ENCODE results near the gene PUS10. TPM values are rescaled to one million over a fixed set of nuclear protein-coding genes. Genes with fewer than 3 reads are reported as not detected.

Gene PUS10
- polyA plus RNA-seq, 3 donors = 2.0 to 3.0 (median 2.8) TPM

DNA sequence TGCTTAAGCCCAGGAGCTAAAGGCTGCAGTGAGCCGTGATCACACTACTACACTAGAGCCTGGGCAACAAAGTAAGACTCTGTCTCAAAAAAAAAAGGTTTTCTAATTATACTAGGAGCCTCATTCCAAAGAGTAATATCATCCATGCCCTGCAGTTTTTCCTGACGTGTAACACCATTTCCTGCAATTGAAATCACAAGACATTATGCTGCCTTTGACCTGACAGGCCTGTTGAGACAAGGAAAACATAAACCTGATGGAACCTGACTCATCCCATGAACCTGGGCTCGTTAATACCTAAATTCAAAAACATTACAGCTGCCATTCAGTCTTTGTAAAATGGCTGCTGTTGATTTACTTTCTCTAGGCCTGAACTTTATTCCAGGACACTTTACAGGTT lies 59.3 kb downstream of the PUS10 start:
- Mint-ChIP-seq H3K4me1 (peaks cover 10% of the 10 kb centered on the region), H3K4me3 (no peak overlapping the region), H3K27ac (no peak overlapping the region), H3K27me3 (ENCODE audit: low read depth in 3 of 3) (no peaks in the 10 kb centered on the region), H3K9me3 (no peaks in the 10 kb centered on the region), H3K36me3 (peaks cover 24 to 26% of the 10 kb centered on the region in 2 donors)
- H3K9ac ChIP-seq (ENCODE audit: insufficient read depth, low read length, poor library complexity, severe bottlenecking) = no peak overlapping the region
- DNase-seq = no peak
- TF ChIP-seq, protein P1, sequence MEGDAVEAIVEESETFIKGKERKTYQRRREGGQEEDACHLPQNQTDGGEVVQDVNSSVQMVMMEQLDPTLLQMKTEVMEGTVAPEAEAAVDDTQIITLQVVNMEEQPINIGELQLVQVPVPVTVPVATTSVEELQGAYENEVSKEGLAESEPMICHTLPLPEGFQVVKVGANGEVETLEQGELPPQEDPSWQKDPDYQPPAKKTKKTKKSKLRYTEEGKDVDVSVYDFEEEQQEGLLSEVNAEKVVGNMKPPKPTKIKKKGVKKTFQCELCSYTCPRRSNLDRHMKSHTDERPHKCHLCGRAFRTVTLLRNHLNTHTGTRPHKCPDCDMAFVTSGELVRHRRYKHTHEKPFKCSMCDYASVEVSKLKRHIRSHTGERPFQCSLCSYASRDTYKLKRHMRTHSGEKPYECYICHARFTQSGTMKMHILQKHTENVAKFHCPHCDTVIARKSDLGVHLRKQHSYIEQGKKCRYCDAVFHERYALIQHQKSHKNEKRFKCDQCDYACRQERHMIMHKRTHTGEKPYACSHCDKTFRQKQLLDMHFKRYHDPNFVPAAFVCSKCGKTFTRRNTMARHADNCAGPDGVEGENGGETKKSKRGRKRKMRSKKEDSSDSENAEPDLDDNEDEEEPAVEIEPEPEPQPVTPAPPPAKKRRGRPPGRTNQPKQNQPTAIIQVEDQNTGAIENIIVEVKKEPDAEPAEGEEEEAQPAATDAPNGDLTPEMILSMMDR (IDR thresholded peaks at IDR 0.05) = no peak
- H4K20me1 ChIP-seq (ENCODE audit: insufficient read depth, low read length) = no peaks in the 10 kb centered on the region
- intact Hi-C loops (cut with micrococcal nuclease) = no loop called here
- H3K9me3 ChIP-seq (replicated peaks in 1 of 2; ENCODE audit: control insufficient read depth in 1 of 2, insufficient read depth in 1 of 2, low read length in 2 of 2) = no peaks in the 10 kb centered on the region
- 67% methylated on average over 2 of the region's 3 CpGs for WGBS (ENCODE audit: insufficient coverage)
- no peaks in the 10 kb centered on the region for H3K79me2 ChIP-seq (ENCODE audit: insufficient read depth, low read length)
- no peaks in the 10 kb centered on the region for H3K27me3 ChIP-seq (ENCODE audit: control insufficient read depth in 2 of 2, insufficient read depth in 2 of 2, low read length in 2 of 2)
- H3K27ac ChIP-seq (ENCODE audit: low read depth in 1 of 2, low read length in 2 of 2) = no peak overlapping the region
- H3K4me3 ChIP-seq (replicated peaks in 1 of 3; ENCODE audit: low read depth in 2 of 3, low read length in 3 of 3) = no peak overlapping the region
- H3K36me3 ChIP-seq (replicated peaks in 1 of 2; ENCODE audit: control insufficient read depth in 1 of 2, insufficient read depth in 2 of 2, low read length in 2 of 2) = peaks cover 0 to 10% of the 10 kb centered on the region in 2 donors
- H3K4me1 ChIP-seq (ENCODE audit: control insufficient read depth in 1 of 2, insufficient read depth in 2 of 2, low read length in 2 of 2) = peaks cover 7 to 10% of the 10 kb centered on the region in 2 donors
- H3K4me2 ChIP-seq (replicated peaks; ENCODE audit: extremely low read depth, low read length, poor library complexity, severe bottlenecking) = no peak overlapping the region
- H2AFZ ChIP-seq (ENCODE audit: insufficient read depth, low read depth, low read length, poor library complexity, severe bottlenecking) = no peak overlapping the region

DNA sequence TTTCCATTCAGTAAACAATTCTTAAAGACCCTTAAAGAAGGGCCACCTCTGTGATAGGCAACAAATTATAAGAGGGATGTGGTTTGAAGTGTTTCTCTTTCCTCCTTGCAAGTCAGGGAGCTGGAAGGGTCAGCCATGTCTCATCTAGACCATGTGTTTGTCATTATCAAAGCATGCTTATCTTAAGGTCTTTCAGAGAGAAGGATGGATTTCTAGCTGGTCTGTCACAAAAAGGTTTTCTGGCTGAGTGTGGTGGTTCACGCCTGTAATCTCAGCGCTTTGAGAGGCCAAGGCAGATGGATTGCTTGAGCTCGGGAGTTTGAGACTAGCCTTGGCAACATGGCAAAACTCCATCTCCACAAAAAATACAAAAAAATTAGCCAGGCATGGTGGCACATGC lies 59.7 kb downstream of the PUS10 start:
- TF ChIP-seq, protein P1 (IDR thresholded peaks at IDR 0.05) = no peak
- Histone ChIP-seq H3K27me3 (ENCODE audit: control insufficient read depth in 2 of 2, insufficient read depth in 2 of 2, low read length in 2 of 2) (no peaks in the 10 kb centered on the region), H3K4me3 (replicated peaks in 1 of 3; ENCODE audit: low read depth in 2 of 3, low read length in 3 of 3) (no peak overlapping the region), H3K9me3 (replicated peaks in 1 of 2; ENCODE audit: control insufficient read depth in 1 of 2, insufficient read depth in 1 of 2, low read length in 2 of 2) (no peaks in the 10 kb centered on the region), H3K27ac (ENCODE audit: low read depth in 1 of 2, low read length in 2 of 2) (no peak overlapping the region), H3K4me1 (ENCODE audit: control insufficient read depth in 1 of 2, insufficient read depth in 2 of 2, low read length in 2 of 2) (peaks cover 7 to 10% of the 10 kb centered on the region in 2 donors), H3K9ac (ENCODE audit: insufficient read depth, low read length, poor library complexity, severe bottlenecking) (no peak overlapping the region), H3K36me3 (replicated peaks in 1 of 2; ENCODE audit: control insufficient read depth in 1 of 2, insufficient read depth in 2 of 2, low read length in 2 of 2) (peaks cover 0 to 14% of the 10 kb centered on the region in 2 donors), H3K4me2 (replicated peaks; ENCODE audit: extremely low read depth, low read length, poor library complexity, severe bottlenecking) (no peak overlapping the region), H4K20me1 (ENCODE audit: insufficient read depth, low read length) (no peaks in the 10 kb centered on the region), H2AFZ (ENCODE audit: insufficient read depth, low read depth, low read length, poor library complexity, severe bottlenecking) (no peak overlapping the region), H3K79me2 (ENCODE audit: insufficient read depth, low read length) (no peaks in the 10 kb centered on the region)
- peaks cover 25 to 30% of the 10 kb centered on the region in 2 donors for H3K36me3 Mint-ChIP-seq
- H3K4me3 Mint-ChIP-seq = no peak overlapping the region
- no peak for DNase-seq
- WGBS (ENCODE audit: insufficient coverage) = no CpG with 5 or more reads among the region's 3 CpGs
- peak overlapping the region in 2 of 7 donors; percentile 41 to 60 for H3K27ac Mint-ChIP-seq
- no peaks in the 10 kb centered on the region for H3K9me3 Mint-ChIP-seq
- intact Hi-C loops (cut with micrococcal nuclease) = no loop called here
- no peaks in the 10 kb centered on the region for H3K27me3 Mint-ChIP-seq (ENCODE audit: low read depth in 3 of 3)
- peaks cover 10% of the 10 kb centered on the region for H3K4me1 Mint-ChIP-seq

Measured in CD14-positive monocyte (primary cell).